GM21381 (cell line): ENCODE results near the gene ZER1.
"Not testable (repeated sequence)": the region's sequence is repeated elsewhere in the genome, so short reads cannot be mapped to it uniquely, and the experiment has no call there.

Experiments
- ATAC-seq: cut with Tn5 transposase; IDR thresholded peaks from one replicate; pipeline ENCODE4 v1.9.1; 2021; ENCODE audit warnings: mild to moderate bottlenecking, moderate library complexity; ENCODE audit not compliant: unreplicated experiment

ZER1 gene

GRCh38 chr9:128788445-128788844 lies 16.7 kb upstream of the ZER1 start:
- no peak for ATAC-seq

- no peak for ATAC-seq
These were observed 15.9 kb upstream of the ZER1 start for GRCh38 chr9:128787659-128788058.

- ATAC-seq, result peak; percentile 91
These were observed 15.2 kb upstream of the ZER1 start, which contains the start of gene TBC1D13 for GRCh38 chr9:128786681-128787601. Gene TBC1D13 (plus strand): TSS chr9:128787253. CDS start chr9:128787354, 101 bp downstream.

- ATAC-seq, result no peak
These were observed 13.7 kb upstream of the ZER1 start for GRCh38 chr9:128785427-128785826.

GRCh38 chr9:128782669-128783068 lies 10.9 kb upstream of the ZER1 start:
- no peak for ATAC-seq

GRCh38 chr9:128781187-128782070 lies 9.7 kb upstream of the ZER1 start:
- ATAC-seq, result no peak

GRCh38 chr9:128780093-128780492 lies 8.4 kb upstream of the ZER1 start:
- not testable (repeated sequence) for ATAC-seq

GRCh38 chr9:128774804-128775203 lies 3.1 kb upstream of the ZER1 start:
- ATAC-seq, result no peak

- no peak for ATAC-seq
These were observed 1.3 kb upstream of the ZER1 start for GRCh38 chr9:128773049-128773448.

- ATAC-seq, result peak; percentile 32
These were observed 519 bp downstream of the ZER1 start for GRCh38 chr9:128771094-128771721.

GRCh38 chr9:128770286-128771030 lies 1.3 kb downstream of the ZER1 start:
- ATAC-seq, result no peak

- no peak for ATAC-seq
These were observed 3.1 kb downstream of the ZER1 start for GRCh38 chr9:128768606-128769005.

- ATAC-seq, result no peak
These were observed 6.2 kb downstream of the ZER1 start for GRCh38 chr9:128765499-128765898.

GRCh38 chr9:128764361-128764760 lies 7.4 kb downstream of the ZER1 start:
- ATAC-seq, result no peak

GRCh38 chr9:128762671-128763449 lies 8.9 kb downstream of the ZER1 start:
- ATAC-seq, result no peak

- ATAC-seq, result no peak
These were observed 14.1 kb downstream of the ZER1 start for GRCh38 chr9:128757602-128758001.

- no peak for ATAC-seq
These were observed 18.1 kb downstream of the ZER1 start for GRCh38 chr9:128753627-128754026.

GRCh38 chr9:128750926-128751595 lies 20.7 kb downstream of the ZER1 start:
- no peak for ATAC-seq

- ATAC-seq, result no peak
These were observed 24.5 kb downstream of the ZER1 start for GRCh38 chr9:128747241-128747640.
